AG08395 (cell line): ENCODE data around the gene SHB.
"Not testable (repeated sequence)": the region's sequence is repeated elsewhere in the genome, so short reads cannot be mapped to it uniquely, and the experiment has no call there.

Experiments
- DNase-seq: peaks from one replicate; pipeline ENCODE4 v3.0.0; 2012; ENCODE audit warnings: mixed read lengths, low spot score

The SHB gene

DNA sequence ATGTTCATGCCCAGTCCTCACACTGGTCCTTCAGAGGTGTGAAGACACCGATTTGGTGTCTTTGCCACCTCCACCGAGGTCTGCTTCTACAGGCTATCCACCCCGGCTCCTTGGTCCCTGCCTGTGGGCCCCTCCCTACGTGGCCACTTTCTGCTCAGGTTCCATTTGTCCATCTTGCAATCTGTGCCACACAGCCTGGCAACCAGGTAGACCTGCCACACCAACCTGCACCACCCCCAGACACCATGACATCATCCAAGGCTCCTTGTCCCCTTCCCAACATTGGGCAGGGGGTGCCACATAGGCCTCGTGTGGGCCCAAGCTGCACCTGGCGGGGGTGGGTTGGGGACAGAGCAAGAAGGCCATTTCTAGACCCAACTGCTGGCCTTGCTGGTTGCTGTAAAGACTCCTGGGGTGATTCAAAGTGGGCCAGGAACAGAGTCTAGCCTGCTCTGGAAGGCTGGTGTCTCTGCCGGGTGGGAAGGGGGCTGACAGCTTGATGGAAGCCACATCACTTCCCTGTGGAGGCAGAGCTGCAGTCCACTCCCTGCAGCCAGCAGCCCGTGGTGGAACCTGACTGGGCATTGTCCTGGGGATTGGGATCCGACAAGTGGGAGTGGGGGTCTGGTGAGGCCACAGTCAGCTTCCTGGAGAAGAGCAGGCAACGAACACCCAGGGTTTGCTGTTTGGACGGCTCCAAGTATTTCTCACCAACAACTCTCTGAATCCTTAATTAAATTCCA, 99.3 kb downstream of the SHB start:
- no peak for DNase-seq

- no peak for DNase-seq
Observed at GRCh38 chr9:37969130-37969529, 99.9 kb downstream of the SHB start.

- peak; percentile 67 for DNase-seq
Observed at GRCh38 chr9:37968228-37968701, 100.8 kb downstream of the SHB start.

DNA sequence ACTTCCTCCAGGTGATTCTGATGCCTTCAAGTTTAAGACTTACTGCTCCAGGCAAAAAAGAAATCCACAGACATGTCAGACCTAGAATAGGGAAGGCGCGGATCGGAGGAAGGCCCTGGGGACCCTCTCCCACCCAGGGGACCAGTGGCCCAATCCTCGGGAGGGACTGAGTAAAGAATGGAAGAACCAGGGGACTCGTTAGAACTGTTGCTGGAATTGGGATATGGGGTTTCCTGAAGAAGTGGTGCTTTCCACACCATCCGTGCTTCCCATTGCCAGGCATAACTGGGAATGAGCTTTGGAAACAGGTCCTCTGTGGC, 101.3 kb downstream of the SHB start:
- no peak for DNase-seq

DNA sequence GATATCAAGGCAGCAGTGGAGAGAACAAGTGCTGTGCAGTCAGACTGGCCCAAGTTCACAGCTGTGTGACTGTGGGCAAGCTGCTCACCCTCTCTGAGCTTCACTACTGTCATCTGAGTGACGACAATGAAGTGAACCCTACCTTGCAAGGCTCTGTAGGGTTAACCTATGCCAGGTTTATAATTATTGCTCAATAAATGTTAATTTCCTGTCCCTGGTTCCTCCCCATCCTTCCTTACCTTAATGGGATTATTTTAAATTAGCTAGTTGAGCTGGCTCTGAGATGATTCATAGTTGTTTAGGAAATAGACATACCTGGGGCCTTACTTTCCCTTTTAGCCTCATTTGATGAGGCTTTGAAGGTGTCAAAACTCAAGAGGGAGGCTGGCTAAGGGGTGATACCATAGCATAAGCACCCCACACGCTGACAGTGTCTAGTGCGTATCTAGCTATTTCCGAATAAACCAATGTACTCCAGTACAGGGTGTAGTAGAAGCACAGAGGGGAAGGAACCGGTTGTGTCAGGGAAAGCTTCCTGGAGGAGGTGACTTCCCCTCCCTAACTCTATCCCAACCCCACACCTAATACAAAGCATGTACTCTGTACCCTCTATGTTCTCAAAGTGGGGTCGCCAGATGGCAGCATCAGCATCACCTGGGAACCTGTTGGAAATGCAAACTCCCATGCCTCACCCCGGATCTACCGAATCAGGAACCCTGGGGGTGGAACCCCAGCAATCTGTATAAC, 101.8 kb downstream of the SHB start:
- DNase-seq: no peak

DNA sequence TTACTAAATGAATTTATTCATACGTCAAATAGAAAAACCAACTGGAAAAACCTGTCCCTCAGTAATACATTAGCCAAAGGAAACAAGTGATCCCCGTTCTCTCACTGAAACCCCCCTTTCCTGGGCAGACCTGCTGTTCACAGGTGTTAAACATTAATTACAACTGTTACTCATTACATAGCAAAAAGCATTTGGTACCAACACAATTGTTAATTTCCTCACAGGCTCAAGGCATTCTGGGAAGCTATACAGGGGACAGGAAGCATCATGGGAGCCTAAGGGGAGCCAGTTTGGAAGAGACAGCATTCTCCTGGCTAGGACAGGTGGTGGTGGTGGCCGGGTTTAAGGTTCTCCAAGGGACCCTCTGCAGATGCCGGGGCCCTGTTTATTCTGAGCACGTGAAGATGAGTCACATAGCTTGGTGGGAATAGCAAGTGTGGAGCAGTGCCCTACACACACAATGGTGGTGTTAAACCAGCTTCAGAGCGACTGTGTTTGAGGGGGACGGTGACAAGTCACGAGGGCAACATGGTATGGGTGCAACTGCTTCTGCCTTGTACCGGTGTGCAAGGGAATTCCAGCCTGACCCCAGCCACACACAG, 102.5 kb downstream of the SHB start:
- no peak for DNase-seq

DNA sequence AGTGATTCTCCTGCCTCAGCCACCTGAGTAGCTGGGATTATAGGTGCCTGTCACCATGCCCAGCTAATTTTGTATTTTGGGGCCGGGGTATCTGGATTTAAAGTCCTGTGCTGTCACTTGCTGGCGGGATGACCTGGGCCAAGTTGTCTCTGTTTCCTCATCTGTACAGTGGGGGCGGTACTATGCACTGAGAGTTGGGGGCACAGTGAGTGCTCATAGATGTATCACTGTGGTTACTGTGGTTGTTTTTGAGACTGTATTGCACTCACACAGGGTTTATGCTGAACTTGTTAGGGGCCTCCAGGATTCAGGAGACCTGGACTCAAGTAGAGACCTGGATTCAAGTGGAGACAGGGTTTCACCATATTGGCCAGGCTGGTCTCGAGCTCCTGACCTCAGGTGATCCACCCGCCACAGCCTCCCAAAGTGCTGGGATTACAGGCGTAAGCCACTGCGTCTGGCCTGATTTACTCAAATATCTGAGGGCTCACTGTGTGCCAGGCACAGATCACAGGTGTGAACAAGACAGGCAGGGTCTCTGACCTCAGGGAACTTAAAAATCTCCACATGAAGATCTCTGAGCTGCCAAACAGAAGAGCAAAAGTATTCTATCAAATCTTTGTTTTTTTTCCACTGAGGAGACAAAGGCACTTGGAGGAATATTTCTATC, 103.2 kb downstream of the SHB start:
- not testable (repeated sequence) for DNase-seq

- DNase-seq: no peak
Observed at GRCh38 chr9:37965116-37965515, 103.9 kb downstream of the SHB start.

GRCh38 chr9:37964740-37965081, 104.3 kb downstream of the SHB start:
- no peak for DNase-seq

- DNase-seq: peak; percentile 79
Observed at GRCh38 chr9:37963936-37964739, 104.9 kb downstream of the SHB start.

- no peak for DNase-seq
Observed at GRCh38 chr9:37961351-37961750, 107.7 kb downstream of the SHB start.

GRCh38 chr9:37960631-37961030, 108.4 kb downstream of the SHB start:
- DNase-seq: no peak

GRCh38 chr9:37959976-37960375, 109.1 kb downstream of the SHB start:
- DNase-seq: no peak

DNA sequence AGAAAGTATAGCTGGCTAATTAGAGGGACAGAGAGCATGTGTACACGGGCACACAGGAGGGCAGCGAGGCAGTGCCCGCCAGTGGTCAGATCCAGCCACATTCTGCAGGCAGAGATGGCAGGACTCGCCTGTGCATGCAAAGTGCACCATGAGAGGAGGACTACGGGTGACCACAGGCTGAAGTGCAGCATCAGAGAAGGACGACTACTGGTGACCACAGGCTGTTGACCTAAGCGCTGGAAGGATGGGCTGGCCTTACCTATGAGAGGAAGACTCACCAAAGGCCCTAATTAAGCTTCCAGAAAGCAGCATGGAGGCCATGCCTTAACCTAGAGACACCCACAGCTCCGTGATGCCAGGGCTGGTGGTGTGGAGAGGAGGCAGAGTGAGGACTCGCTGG, 110.9 kb downstream of the SHB start:
- DNase-seq: no peak

DNA sequence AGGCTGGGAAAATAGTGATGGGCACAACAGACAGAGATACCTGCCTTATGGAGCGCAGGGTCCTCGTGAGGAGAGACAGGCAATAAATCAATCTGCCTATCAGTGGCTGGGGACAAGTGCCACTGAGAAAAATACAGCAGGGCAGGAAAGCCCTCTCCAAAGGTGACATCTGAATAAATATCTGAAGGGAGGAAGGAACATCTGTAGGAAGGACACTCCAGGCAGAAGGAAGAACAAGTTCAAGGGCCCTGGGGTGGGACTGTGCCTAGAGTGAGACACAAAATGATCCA, 111.4 kb downstream of the SHB start:
- no peak for DNase-seq

DNA sequence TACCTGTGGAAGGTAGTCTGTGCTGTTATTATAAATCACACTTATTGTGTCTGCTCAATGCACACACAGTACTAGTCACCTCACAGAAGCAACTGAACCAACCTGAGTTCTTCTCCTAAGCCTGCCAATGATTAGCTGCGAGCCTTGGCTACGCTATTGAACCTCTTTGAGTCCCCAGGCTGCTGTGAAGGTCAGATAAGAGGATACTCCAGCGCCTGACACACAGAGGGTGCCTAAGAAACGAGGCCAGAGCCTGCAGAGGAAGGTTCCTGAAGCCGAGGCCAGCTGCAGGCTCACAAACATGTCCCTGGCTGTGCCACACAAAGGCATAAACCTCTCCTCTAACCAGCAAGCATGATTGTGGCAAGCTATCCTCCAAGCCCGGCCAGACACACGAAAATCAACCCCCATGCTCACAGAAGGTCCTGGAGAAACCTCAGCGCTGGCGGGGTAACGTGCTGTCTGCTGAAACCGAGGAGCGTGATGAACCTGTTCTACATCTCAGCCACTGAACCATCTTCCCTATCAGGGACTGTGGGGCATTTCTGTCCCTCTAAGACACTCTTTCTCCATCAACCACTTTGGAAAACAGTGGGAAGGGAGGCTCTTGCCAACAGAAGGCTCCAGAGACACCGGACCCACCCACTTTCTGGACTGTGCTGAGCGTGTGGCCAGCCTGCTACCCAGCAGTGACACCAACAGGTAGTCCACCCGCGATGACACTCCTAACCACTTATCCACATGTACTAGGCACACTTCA, 111.9 kb downstream of the SHB start:
- no peak for DNase-seq

- no peak for DNase-seq
Observed at GRCh38 chr9:37956423-37956820, 112.6 kb downstream of the SHB start.

- DNase-seq: no peak
Observed at GRCh38 chr9:37955781-37956422, 113.1 kb downstream of the SHB start.

DNA sequence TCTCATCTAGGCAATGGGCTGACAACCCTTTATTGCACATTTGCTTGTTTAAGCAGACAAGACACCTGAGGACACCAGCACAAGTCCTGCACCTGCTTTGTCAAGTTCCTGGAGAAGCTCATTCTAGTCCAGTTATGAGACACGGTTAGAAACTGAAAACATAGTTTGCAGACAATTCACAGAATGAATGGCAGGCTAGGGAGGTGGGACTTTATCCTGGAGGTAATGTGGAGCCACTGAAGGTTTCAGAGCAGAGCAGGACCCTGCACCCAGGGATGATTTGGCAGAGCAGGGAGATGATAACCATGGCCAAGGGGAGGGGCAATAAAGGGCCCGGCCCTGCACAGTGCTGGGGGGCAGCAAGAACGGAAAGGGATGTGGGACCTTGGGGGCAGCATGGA, 114.4 kb downstream of the SHB start:
- no peak for DNase-seq

DNA sequence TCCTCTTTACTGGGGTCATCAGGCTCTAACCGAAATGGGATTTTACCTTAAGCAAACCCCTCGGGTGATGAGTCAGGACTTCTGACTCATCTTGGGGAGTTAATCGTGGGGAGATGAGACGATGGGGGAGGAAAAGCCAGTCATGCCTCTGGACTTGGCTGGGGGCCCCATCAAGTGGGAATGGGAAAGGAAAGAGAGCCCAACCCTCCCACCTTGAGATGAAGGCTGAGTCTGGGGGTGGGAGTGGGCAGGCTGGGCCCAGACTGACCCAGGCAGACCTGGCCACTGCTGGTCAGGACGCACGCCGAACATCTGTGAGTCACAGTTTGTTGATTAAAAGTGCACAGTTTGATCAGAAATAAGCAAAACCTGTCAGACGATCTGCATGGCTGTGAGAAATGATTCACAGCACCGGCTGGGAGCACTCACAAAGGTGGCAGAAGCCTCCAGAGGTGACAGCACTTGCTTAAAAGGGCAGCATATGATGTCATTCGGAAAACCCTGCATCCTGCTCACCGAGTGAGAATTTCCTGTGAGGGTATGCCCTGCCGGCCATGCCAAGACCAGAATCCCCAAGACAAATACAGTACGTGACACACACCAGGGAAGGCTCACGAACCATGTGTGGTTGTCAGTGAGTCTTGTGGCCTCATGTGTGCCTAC, 115.1 kb downstream of the SHB start:
- DNase-seq: peak; percentile 90
